DND-41 (cell line): Measurements from ENCODE around the gene METTL4.

Source experiments
- ATAC-seq: fragments of 200-7000 bp; cut with Tn5 transposase; 3 replicates; pipeline ENCODE4 v1.9.1; 2021; ENCODE audit warnings: low read depth; ENCODE audit not compliant: insufficient read depth
- DNase-seq: peaks from one replicate; pipeline ENCODE4 v3.0.0-alpha.2; 2020
- H2AFZ ChIP-seq: 2 replicates; pipeline ENCODE4 v1.6.0; 2012; ENCODE audit warnings: low read depth, low read length
- H3K27ac ChIP-seq: 2 replicates; pipeline ENCODE4 v1.5.1; 2012; ENCODE audit warnings: low read length, inconsistent platforms
- H3K27me3 ChIP-seq: fragments of 200-600 bp; sonication (generic); 2 replicates; pipeline ENCODE4 v1.6.0; 2012; ENCODE audit warnings: low read length, mild to moderate bottlenecking, inconsistent platforms; ENCODE audit not compliant: insufficient read depth, poor library complexity
- H3K36me3 ChIP-seq: 2 replicates; pipeline ENCODE4 v1.5.1; 2012; ENCODE audit warnings: low read length, inconsistent platforms; ENCODE audit not compliant: insufficient read depth
- H3K4me1 ChIP-seq: 2 replicates; pipeline ENCODE4 v1.5.1; 2012; ENCODE audit warnings: mild to moderate bottlenecking, low read length; ENCODE audit not compliant: insufficient read depth
- H3K4me2 ChIP-seq: 2 replicates; pipeline ENCODE4 v1.6.0; 2012; ENCODE audit warnings: mild to moderate bottlenecking, moderate library complexity, low read length, inconsistent platforms; ENCODE audit not compliant: insufficient read depth
- H3K4me3 ChIP-seq, 2 experiments: fragments of 200-600 bp in 1 of 2; shearing (Covaris generic) in 1 of 2; 2 replicates each; pipeline ENCODE4 v1.5.1; 2012 to 2016; ENCODE audit warnings: inconsistent platforms in 2 of 2, low read length in 2 of 2, mild to moderate bottlenecking in 2 of 2, low read depth in 1 of 2, moderate library complexity in 1 of 2
- H3K79me2 ChIP-seq: 2 replicates; pipeline ENCODE4 v1.6.0; 2012; ENCODE audit warnings: low read length, inconsistent platforms; ENCODE audit not compliant: insufficient read depth
- H3K9ac ChIP-seq: 2 replicates; pipeline ENCODE4 v1.6.0; 2012; ENCODE audit warnings: low read depth, mild to moderate bottlenecking, inconsistent platforms, low read length, moderate library complexity
- H3K9me3 ChIP-seq: 2 replicates; pipeline ENCODE4 v1.5.1; 2012; ENCODE audit warnings: low read length, moderate library complexity, mild to moderate bottlenecking, inconsistent platforms; ENCODE audit not compliant: insufficient read depth, severe bottlenecking
- H4K20me1 ChIP-seq: 2 replicates; pipeline ENCODE4 v1.6.0; 2012; ENCODE audit warnings: low read length; ENCODE audit not compliant: insufficient read depth
- EZH2 ChIP-seq: IDR thresholded peaks from 3 replicates; pipeline ENCODE4 v1.6.1; 2012; ENCODE audit warnings: borderline replicate concordance, low read depth, mild to moderate bottlenecking, moderate library complexity, low read length, inconsistent platforms; ENCODE audit not compliant: severe bottlenecking
- TF ChIP-seq, protein P1 (sequence below): IDR thresholded peaks from 2 replicates; pipeline ENCODE4 v1.5.1; 2012; ENCODE audit warnings: borderline replicate concordance, low read length, moderate library complexity, mild to moderate bottlenecking; ENCODE audit not compliant: poor library complexity, severe bottlenecking; ENCODE audit errors: extremely low read depth

METTL4 gene

DNA sequence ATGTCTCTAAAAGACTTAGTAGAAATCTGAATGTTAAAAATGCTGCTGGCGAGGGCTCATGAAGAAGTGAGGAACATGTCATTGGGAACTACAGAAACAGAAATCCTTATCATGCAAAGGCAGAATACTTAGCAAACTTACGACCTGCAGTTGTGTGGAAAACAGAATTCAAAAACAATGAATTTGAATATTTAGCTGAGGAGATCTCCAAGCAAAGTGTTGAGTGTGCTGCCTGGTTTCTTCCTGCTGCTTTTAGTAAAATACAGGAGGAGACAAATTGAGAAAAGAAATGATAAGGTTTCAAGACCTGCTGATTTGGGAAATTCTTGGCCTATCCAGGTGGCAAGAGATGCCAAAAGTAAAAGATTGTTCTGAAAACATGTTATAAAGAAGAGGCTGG is 38.5 kb downstream of the METTL4 start:
- TF ChIP-seq, protein P1, sequence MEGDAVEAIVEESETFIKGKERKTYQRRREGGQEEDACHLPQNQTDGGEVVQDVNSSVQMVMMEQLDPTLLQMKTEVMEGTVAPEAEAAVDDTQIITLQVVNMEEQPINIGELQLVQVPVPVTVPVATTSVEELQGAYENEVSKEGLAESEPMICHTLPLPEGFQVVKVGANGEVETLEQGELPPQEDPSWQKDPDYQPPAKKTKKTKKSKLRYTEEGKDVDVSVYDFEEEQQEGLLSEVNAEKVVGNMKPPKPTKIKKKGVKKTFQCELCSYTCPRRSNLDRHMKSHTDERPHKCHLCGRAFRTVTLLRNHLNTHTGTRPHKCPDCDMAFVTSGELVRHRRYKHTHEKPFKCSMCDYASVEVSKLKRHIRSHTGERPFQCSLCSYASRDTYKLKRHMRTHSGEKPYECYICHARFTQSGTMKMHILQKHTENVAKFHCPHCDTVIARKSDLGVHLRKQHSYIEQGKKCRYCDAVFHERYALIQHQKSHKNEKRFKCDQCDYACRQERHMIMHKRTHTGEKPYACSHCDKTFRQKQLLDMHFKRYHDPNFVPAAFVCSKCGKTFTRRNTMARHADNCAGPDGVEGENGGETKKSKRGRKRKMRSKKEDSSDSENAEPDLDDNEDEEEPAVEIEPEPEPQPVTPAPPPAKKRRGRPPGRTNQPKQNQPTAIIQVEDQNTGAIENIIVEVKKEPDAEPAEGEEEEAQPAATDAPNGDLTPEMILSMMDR, result no peak
- TF ChIP-seq EZH2, result no peak

DNA sequence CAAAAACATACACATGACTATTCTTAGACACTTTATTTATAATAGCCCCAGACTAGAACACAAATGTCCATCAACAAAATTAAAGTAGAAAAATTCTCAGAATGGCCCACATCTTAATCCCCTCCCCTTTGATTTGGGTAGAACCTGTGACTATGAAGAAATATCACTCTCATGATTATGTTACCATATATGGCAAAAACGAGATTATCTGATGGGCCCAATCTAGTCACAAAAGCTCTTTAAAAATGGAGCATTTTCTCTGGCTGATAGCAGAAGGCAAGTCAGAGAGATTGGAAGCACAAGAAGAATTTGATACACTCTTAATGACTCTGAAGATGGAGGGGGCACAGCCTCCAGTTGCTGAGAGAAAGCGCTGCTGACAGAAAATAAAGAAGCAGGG is 39.6 kb downstream of the METTL4 start:
- H3K4me1 ChIP-seq, result no peaks in the 10 kb centered on the region
- H3K27ac ChIP-seq, result no peak overlapping the region
- no peak overlapping the region for H3K4me3 ChIP-seq
- no peaks in the 10 kb centered on the region for H4K20me1 ChIP-seq
- ATAC-seq, result no peak
- peaks cover 8% of the 10 kb centered on the region for H3K36me3 ChIP-seq
- no peak for DNase-seq
- H3K79me2 ChIP-seq, result no peaks in the 10 kb centered on the region
- H3K9ac ChIP-seq, result no peak overlapping the region
- no peaks in the 10 kb centered on the region for H3K27me3 ChIP-seq
- H2AFZ ChIP-seq, result no peak overlapping the region
- H3K9me3 ChIP-seq, result no peaks in the 10 kb centered on the region
- H3K4me2 ChIP-seq, result no peak overlapping the region
- TF ChIP-seq, protein P1, result no peak
- TF ChIP-seq EZH2, result no peak

More for the DNA sequence above, 38.5 kb downstream of the METTL4 start:
- no peak overlapping the region for H3K4me3 ChIP-seq
- no peaks in the 10 kb centered on the region for H4K20me1 ChIP-seq
- ATAC-seq (no peak), DNase-seq (no peak)
- no peaks in the 10 kb centered on the region for H3K9me3 ChIP-seq
- H3K79me2 ChIP-seq, result no peaks in the 10 kb centered on the region
- no peak overlapping the region for H3K27ac ChIP-seq
- no peaks in the 10 kb centered on the region for H3K27me3 ChIP-seq
- H3K4me1 ChIP-seq, result no peaks in the 10 kb centered on the region
- H3K4me2 ChIP-seq, result no peak overlapping the region
- H3K36me3 ChIP-seq, result peaks cover 8% of the 10 kb centered on the region
- no peak overlapping the region for H2AFZ ChIP-seq
- H3K9ac ChIP-seq, result no peak overlapping the region

DNA sequence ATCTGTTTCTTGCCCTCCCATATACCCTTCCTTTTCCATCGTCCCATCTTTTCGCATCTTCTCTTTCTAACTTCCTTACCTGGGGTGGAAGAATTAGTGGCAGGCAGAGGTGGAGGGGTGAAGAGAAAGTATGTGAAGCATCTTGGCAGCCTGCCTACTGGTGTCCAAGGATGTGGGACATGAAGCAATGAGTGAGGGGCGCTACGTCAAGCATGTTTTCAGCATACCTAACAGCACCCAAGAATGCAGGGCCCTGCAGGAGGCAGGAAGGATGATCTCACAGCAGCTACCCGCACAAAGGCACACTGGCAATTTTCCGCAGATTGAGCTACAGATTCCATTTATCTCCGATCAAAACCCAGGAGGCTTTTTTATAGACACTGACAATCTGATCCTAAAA is 42.2 kb downstream of the METTL4 start:
- ATAC-seq (no peak), DNase-seq (no peak)
- H3K4me1 ChIP-seq, result no peaks in the 10 kb centered on the region

More for the DNA sequence above, 42.2 kb downstream of the METTL4 start:
- Histone ChIP-seq H3K9me3 (no peaks in the 10 kb centered on the region), H3K79me2 (no peaks in the 10 kb centered on the region), H3K27ac (no peak overlapping the region), H3K4me3 (no peak overlapping the region), H2AFZ (no peak overlapping the region), H3K4me2 (no peak overlapping the region), H4K20me1 (no peaks in the 10 kb centered on the region), H3K36me3 (no peaks in the 10 kb centered on the region), H3K9ac (no peak overlapping the region), H3K27me3 (no peaks in the 10 kb centered on the region)
- TF ChIP-seq EZH2, result no peak
- TF ChIP-seq, protein P1, result no peak
